Raji (cell line): ENCODE measurements around the gene PTPN9.

Experiments used
- POLR2A ChIP-seq: IDR thresholded peaks from 2 replicates; pipeline ENCODE4 v1.6.1; 2011; ENCODE audit warnings: low read depth, low read length, control low read depth; ENCODE audit not compliant: insufficient read depth

PTPN9 gene

DNA sequence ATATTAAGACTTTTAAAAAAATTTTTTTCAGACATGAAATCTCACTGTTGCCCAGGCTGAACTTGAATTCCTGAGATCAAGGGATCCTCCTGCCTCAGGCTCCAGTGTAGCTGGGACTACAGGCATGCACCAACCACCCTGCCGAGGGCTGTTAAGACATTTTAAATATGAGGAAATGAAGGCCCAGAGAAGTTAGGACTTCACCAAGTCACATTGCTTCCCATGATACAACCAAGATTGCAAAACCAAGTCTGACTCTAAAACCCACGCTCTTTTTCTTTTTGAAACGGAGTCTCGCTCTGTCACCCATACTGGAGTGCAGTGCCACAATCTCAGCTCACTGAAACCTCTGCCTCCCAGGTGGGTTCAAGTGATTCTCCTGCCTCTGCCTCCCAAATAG lies 28.0 kb downstream of the PTPN9 start:
- no peak for TF ChIP-seq POLR2A

DNA sequence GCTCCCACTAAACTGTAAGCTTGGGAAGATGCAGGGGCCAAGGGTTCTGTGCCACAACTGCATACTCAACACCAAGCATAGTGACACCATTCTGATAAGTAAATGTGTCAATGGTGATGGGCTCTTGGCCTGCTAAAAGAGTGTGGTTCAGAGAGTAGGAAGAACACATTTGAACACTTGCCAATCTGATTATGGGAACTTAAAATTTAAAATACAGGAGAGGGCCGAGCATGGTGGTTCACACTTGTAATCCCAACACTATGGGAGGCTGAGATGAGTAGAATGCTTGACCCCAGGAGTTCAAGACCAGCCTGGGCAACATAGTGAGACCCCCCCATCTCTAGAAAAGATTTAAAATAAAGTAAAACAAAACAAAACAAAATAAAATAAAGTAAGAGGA lies 34.1 kb downstream of the PTPN9 start:
- TF ChIP-seq POLR2A: no peak

DNA sequence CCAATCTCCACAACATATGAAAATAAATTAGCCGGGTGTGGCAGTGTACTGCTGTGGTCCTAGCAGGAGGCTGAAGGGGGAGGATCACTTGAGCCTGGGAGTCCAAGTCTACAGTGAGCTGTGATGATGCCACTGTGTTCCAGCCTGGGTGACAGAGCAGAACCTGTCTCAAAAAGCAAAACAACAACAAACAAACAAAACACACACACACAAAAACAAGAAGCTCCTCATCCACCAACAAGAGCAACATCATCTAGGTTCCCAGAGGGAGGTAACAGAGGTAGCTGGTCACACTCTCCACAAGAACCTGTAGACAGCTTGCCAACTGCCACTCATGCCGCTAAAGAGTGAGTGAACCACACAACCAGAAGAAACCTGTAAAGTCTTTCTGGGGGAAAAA lies 34.8 kb downstream of the PTPN9 start:
- no peak for TF ChIP-seq POLR2A

DNA sequence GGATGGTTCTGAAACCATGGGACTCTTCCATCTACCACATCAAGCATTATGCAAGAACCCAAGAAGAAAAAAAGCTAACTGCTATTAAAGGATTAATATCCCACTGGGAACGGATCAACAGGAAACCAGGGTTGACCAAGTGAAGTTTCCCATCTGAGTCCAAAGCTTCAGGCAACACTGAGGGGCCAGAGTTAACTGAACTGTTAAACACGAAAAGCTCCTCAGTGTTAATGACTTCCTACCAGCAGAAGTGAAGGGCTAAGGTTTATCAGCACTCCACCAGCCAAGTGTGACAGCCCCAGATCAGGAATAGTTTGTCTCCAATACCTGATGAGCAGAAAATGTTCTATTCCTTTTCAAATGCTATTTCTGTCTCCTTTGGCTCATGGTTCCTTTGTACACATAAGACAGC lies 36.7 kb downstream of the PTPN9 start:
- no peak for TF ChIP-seq POLR2A

GRCh38 chr15:75538376-75538775 lies 40.7 kb downstream of the PTPN9 start:
- no peak for TF ChIP-seq POLR2A

DNA sequence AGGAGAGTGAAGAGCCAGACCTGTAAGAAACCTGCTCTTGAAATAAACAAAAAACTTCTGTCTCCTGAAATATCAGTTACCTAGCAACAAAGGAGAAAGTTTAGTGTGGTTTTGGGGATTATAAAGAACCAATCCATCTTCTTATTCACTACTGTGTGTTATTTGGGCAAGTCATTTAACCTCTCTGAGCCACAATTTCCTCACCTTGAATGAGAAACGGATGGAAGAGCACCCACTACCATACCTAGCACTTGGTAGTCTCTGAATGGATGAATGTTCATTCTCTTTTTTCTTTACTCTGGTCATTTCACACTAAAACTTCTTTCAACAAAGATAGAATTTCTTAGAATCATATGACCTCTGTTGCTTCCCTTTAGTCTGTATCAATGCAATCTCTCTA lies 45.2 kb downstream of the PTPN9 start:
- no peak for TF ChIP-seq POLR2A

- no peak for TF ChIP-seq POLR2A
Observed at GRCh38 chr15:75532413-75533250, 46.5 kb downstream of the PTPN9 start.

- no peak for TF ChIP-seq POLR2A
Observed at GRCh38 chr15:75531041-75531450, 48.1 kb downstream of the PTPN9 start.

- TF ChIP-seq POLR2A: no peak
Observed at GRCh38 chr15:75530169-75530568, 48.9 kb downstream of the PTPN9 start.

GRCh38 chr15:75523011-75523410 lies 56.1 kb downstream of the PTPN9 start:
- no peak for TF ChIP-seq POLR2A

- TF ChIP-seq POLR2A: no peak
Observed at GRCh38 chr15:75517233-75517632, 61.9 kb downstream of the PTPN9 start.

GRCh38 chr15:75508840-75509532 lies 70.1 kb downstream of the PTPN9 start:
- no peak for TF ChIP-seq POLR2A

DNA sequence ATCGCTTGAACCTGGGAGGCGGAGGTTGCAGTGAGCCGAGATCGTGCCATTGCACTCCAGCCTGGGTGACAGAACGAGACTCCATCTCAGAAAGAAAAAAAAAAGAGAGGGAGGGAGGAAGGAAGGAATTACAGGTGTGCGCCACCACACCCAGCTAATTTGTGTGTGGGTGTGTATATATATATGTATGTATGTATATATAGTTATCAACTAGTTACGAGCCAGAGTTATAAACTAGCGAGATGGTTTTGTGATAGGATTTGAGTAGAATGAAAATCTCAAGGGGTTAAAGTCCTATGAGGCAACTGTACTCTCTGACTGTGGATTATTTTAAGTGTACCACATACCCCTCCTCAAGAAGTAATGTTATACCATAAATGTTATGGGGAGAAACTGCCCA lies 76.8 kb downstream of the PTPN9 start:
- no peak for TF ChIP-seq POLR2A

GRCh38 chr15:75493732-75494131 lies 85.4 kb downstream of the PTPN9 start:
- TF ChIP-seq POLR2A: no peak

DNA sequence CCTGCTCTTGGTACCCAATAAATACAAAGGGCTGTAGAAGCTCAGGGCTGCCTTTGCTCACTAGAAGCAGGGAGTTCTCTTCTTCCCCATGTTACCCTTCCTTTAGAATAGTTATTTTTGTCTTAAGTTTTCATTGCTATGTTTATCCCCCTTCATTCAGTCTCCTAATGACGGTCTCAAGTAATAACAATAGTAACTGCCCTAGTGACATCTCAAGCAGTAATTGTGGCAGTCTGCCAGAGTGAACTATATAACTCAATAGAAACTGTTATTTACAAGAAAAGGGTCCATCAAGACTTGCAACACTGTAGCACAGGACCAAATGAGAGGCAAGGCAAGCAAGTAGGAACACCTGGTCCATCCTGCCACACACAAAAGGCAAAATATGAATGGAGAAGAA lies 95.2 kb downstream of the PTPN9 start:
- no peak for TF ChIP-seq POLR2A

GRCh38 chr15:75483106-75483505 lies 96.0 kb downstream of the PTPN9 start:
- no peak for TF ChIP-seq POLR2A

- no peak for TF ChIP-seq POLR2A
Observed at GRCh38 chr15:75479670-75480069, 99.4 kb downstream of the PTPN9 start.

DNA sequence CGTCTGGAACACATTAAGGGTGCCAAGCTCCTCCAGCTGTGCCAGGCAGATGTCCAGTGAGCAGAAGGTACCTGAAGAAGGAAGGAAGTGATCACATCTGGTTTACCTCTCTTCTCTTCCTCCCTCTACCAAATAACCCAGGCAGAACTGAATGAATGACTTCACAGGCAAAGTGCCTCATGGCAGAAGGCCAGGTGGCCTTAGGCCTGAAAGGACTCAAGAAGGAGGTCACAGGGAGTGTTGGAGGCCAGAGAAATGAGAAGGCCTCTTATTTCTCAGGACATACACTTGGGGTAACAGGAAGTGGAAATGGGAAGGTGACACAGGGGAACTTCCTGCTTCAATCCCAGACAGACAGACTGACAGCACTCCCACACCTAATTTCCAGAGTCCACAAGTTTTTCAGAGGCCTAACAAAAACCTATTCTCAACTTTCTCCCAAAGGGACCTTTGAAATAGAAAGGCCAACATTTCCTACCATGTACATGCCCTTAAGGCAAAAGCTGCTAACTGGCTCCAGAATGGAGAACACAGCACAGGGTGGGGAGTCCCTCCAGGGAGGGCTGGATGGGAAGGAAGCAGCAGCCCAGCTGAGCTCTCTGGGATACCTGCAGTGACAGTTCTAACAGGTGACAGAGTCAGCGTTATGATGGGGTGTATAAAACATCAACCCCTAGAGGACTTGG lies 110.1 kb downstream of the PTPN9 start:
- no peak for TF ChIP-seq POLR2A
